ENCODE measurements around the gene ABHD14A. TPM values are rescaled to one million over a fixed set of nuclear protein-coding genes. Genes with fewer than 3 reads are reported as not detected.

The ABHD14A gene
- total RNA-seq, 1 experiment from 2014 or later: 6.5 TPM

DNA sequence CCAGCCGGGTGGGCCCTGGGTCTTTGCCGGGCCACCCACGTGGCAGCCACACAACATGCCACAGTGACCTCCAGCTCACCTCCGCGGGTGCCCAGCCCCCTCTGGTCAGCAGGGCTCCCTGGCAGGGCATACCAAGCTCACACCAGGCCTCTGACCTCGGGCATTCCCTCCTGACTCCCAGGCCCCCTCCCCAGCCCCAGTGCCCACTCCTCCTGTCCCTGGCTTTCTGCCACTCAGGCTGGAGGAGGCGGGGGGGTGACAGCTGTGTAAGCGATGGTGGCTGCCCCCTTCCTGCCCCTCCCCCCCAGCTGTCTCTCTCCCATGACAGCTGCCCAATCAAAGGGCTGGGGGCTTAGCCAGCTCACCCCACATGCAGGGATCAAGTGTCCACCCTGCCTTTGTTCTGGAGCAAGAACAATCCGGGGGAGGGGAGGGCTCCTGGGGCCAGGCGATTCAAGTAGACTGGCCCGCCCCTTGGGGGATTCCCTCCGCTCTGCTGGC lies 10.9 kb upstream of the ABHD14A start:
- Histone ChIP-seq H3K4me3 (no peak overlapping the region), H3K27me3 (no peaks in the 10 kb centered on the region), H3K36me3 (no peaks in the 10 kb centered on the region), H3K9me3 (no peaks in the 10 kb centered on the region)
- DNase-seq: no peak

- Histone ChIP-seq H3K9me3 (no peaks in the 10 kb centered on the region), H3K27me3 (no peaks in the 10 kb centered on the region), H3K4me3 (no peak overlapping the region), H3K36me3 (no peaks in the 10 kb centered on the region)
- no peak for DNase-seq
Observed at GRCh38 chr3:51964521-51964920, 10.3 kb upstream of the ABHD14A start.

DNA sequence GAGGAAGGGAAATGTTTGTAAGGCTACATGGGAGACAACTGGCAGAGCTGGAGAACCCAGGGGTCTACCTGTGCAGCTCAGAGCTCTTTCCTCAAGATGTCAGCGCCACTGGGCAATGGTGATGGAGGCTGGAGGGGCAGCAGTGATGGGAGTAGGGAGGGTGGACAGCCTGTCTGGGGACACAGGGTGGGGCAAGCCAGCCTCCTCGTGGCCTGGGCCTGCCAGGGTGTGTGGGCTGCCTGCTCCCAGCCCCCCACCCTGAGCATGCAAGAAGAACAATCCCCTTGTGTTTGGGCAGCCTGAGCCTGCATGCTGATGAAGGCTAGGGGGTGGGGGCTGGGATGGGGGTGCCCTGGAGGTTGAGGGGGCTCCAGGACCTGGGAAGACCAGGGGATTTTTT lies 8.8 kb upstream of the ABHD14A start:
- H3K4me3 ChIP-seq: no peak overlapping the region
- no peak for DNase-seq
- H3K27me3 ChIP-seq: no peaks in the 10 kb centered on the region
- no peaks in the 10 kb centered on the region for H3K36me3 ChIP-seq
- no peaks in the 10 kb centered on the region for H3K9me3 ChIP-seq

DNA sequence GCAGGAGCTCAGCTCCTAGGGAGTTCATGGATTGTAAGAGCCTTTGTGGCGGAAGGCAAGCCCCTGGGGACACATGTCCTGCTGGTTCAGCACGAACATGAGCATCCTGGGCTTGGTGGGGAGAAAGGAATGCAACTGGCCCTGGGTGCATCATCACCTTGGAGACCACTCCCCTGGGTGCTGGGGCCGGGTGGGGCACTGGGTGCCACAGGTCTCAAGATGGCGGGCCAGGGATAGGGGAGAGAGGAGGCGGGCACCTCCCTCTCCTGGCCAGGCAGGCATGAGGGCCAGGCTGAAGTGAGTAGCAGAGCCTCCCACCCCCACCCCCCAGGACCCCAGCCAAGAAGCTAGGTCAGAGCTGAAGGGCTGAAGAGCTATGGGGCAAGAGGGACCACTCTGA lies 8.4 kb upstream of the ABHD14A start:
- no peak for DNase-seq
- H3K9me3 ChIP-seq: no peaks in the 10 kb centered on the region
- peak overlapping the region; percentile 59 for H3K4me3 ChIP-seq
- peaks cover under 1% of the 10 kb centered on the region; the same call in 1 of the 2 replicates for H3K36me3 ChIP-seq
- no peaks in the 10 kb centered on the region for H3K27me3 ChIP-seq

GRCh38 chr3:51966922-51967383 lies 7.9 kb upstream of the ABHD14A start:
- Histone ChIP-seq H3K27me3 (no peaks in the 10 kb centered on the region), H3K4me3 (peak overlapping the region; percentile 59), H3K36me3 (peaks cover 2% of the 10 kb centered on the region; the same call in 1 of the 2 replicates), H3K9me3 (no peaks in the 10 kb centered on the region)
- no peak for DNase-seq

DNA sequence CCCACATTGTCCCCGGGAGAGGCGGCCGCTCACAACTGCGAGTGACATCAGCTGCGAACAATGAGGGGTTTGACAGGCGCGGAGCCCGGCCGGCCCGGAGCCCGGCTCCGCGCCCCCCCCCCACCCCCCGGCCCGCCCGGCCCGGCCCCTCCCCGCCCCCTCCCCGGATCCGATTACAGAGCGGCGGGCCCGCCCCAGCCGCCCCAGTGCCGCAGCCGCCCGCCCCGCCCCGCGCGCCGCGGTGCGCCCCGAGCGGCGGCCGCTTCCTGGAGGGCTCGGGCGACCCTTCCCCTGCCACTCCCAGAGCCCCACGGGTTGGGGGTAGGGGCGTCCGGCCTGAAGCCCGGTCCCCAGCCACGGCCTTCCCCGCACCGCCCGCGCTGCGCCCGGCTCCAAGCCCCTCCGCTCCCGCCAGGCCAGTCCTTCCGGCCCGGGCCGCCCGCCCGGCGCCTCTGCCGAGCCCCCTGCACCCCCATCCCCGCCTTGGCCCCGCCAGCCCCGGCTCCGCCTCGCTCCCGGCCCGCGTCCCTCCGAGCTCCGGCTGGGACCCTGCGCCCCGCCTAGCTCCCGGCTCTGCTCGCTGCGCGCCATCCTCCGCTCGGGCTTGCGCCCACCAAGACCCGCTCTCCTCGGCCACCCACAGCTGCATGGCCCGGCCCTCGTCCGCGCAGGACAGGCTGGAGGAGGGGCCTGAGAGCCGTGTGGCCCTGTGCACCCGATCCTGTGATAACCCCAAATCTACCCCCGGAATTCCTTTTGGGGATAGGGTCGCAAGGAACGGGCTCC lies 7.3 kb upstream of the ABHD14A start, which contains the start of gene PCBP4:
Gene PCBP4 (minus strand): TSS at position 71 of the 786 bp plus-strand sequence. CDS start 6,214 bp downstream, outside the sequence.
- no peaks in the 10 kb centered on the region for H3K27me3 ChIP-seq

GRCh38 chr3:51968170-51968775 lies 6.6 kb upstream of the ABHD14A start:
- H3K4me3 ChIP-seq: peak overlapping the region; percentile 59
- peak; percentile 57 for DNase-seq

More for the DNA sequence above, 7.3 kb upstream of the ABHD14A start, which contains the start of gene PCBP4:
- Histone ChIP-seq H3K9me3 (no peaks in the 10 kb centered on the region), H3K4me3 (peak within 1 kb of the TSS; percentile 59), H3K36me3 (peaks cover 2% of the 10 kb centered on the region; the same call in 1 of the 2 replicates)
- peak; percentile 46 for DNase-seq

DNA sequence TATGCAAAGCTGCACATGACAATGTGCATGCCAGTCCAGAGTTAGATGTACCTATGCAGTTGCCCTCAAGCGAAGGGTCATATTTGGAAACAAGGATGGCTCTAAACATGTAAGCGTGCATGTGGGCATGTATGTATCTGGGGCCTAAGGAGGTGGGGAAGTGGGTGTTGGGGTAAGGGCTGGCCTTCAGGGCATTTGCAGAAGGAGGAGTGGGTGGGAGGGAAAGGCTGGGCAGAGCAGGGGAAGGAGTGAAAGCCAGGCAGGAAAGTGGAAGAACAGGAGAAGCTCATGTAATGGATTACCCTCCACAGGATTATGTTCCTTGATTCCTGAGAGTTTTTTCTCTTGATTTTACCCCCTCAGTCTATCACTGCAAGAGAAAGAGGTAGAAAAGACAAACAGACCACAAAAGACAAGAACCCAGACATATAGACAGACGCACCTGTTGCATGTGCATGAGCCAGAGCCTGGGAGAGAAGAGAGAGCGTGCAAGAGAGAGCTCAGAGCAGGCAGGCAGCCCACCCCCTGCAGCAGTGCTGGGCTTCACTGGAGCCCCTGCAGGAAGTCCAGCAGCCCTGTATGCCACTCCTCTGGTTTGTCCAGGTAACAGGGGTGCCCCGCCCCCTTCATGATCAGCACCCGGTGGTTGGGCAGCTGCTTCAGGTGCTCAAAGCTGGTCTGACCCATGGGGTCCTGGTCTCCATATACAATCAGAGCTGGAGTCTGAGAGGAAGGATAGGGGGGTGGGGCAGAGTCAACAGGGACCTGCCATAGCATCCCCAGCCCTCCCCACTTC lies 5.8 kb upstream of the ABHD14A start:
- Histone ChIP-seq H3K4me3 (no peak overlapping the region), H3K36me3 (peaks cover 2% of the 10 kb centered on the region; the same call in 1 of the 2 replicates), H3K27me3 (no peaks in the 10 kb centered on the region), H3K9me3 (no peaks in the 10 kb centered on the region)
- DNase-seq: no peak

More at GRCh38 chr3:51968170-51968775, 6.6 kb upstream of the ABHD14A start:
- Histone ChIP-seq H3K36me3 (peaks cover 2% of the 10 kb centered on the region; the same call in 1 of the 2 replicates), H3K9me3 (no peaks in the 10 kb centered on the region), H3K27me3 (no peaks in the 10 kb centered on the region)

DNA sequence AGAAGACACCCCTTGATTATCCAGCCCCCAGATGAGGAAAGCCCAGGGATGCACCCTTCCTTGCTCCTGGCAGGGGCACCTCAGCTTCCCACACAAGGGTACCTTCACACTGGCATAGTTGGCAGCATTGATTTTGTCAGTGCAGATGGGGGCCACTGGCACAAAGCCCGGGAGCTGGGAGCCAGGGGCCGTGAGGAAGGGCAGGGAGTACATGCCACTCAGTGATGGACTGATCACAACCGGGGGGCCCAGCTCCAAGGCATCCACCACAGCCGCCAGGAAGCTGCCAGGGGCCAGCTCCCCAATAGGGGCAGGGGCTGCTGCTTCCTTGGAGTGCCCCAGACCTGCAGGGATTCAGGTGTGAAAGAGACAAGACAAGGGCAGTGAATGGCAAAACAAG lies 5.0 kb upstream of the ABHD14A start:
- DNase-seq: no peak
- Histone ChIP-seq H3K9me3 (no peaks in the 10 kb centered on the region), H3K4me3 (no peak overlapping the region), H3K36me3 (peaks cover 2% of the 10 kb centered on the region; the same call in 1 of the 2 replicates), H3K27me3 (no peaks in the 10 kb centered on the region)

GRCh38 chr3:51970606-51971300 lies 4.1 kb upstream of the ABHD14A start:
- H3K9me3 ChIP-seq: no peaks in the 10 kb centered on the region
- H3K27me3 ChIP-seq: no peaks in the 10 kb centered on the region
- no peak for DNase-seq
- no peak overlapping the region for H3K4me3 ChIP-seq
- H3K36me3 ChIP-seq: peaks cover 2% of the 10 kb centered on the region; the same call in 1 of the 2 replicates

- Histone ChIP-seq H3K36me3 (peaks cover 2% of the 10 kb centered on the region; the same call in 1 of the 2 replicates), H3K27me3 (no peaks in the 10 kb centered on the region), H3K9me3 (no peaks in the 10 kb centered on the region), H3K4me3 (no peak overlapping the region)
- no peak for DNase-seq
Observed at GRCh38 chr3:51971350-51971749, 3.5 kb upstream of the ABHD14A start.

DNA sequence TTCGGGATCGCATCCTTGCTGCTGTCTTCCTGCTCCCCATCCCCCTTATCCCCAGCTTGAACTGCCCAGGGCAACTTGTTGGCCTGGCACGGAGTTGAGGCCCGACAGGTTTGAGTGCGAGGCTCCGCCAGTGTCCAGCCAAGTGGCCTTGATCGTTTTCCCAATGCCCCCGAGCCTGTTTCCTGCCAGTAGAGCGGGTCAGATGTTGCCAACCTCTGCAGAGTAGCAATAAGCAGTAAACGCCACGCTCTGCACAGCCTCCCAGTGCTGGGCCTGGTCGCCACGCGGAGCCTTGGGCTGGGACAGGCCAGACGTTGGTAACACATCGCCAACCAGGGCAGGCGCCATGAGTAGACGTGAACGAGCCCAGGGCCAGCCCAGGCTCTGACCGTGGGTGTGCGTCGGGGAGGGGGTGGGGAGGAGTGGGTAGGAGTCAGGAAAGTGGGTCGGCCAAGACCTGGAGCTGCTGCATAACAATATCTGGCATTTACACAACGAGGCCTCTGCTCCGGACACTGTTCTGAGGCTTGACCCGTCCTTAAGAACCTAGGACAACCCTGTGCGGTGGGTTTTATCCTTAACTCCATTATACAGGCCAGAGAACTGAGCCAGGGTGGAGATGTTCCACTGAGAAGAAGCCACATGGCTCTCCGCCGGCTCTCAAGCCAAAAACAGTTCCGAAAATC lies 444 bp upstream of the ABHD14A start:
- H3K27me3 ChIP-seq: no peaks in the 10 kb centered on the region
- H3K4me3 ChIP-seq: peak overlapping the region; percentile 89
- H3K36me3 ChIP-seq: peaks cover 2% of the 10 kb centered on the region; the same call in 1 of the 2 replicates
- H3K9me3 ChIP-seq: no peaks in the 10 kb centered on the region
- DNase-seq: peak; percentile 32

GRCh38 chr3:51975852-51976549 lies 1.1 kb downstream of the ABHD14A start:
- H3K27me3 ChIP-seq: no peaks in the 10 kb centered on the region
- peak; percentile 23 for DNase-seq
- peaks cover 2% of the 10 kb centered on the region; the same call in 1 of the 2 replicates for H3K36me3 ChIP-seq
- H3K4me3 ChIP-seq: peak overlapping the region; percentile 89
- no peaks in the 10 kb centered on the region for H3K9me3 ChIP-seq

DNA sequence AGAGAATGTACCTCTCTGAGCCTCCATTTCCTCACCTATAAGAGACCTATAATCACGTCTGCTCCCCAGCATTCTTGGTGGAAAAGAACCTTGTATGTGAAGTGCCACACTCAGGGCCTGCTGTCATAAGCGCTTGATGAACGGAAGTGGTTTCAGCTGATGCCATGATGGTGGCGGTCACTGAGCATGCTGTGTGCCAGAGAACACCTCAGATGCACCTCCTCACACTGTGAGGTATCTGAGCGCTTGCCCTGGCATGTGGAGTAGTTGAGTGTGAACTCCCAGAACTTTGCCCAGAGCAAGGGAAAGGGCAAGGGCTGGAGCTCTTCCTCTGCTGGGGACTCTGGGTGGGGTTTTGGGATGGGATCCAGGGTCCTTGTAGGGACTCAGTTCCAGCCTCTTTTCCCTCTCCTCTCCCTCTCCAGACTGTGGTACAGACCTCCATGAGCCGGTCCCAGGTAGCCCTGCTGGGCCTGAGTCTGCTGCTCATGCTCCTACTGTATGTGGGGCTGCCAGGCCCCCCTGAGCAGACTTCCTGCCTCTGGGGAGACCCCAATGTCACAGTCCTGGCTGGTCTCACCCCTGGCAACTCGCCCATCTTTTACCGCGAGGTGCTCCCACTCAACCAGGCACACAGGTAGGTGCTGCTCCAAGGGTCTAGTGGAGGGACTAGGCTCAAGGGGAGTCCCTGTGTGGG lies 2.7 kb downstream of the ABHD14A start:
- Histone ChIP-seq H3K36me3 (no peaks in the 10 kb centered on the region), H3K9me3 (no peaks in the 10 kb centered on the region), H3K27me3 (no peaks in the 10 kb centered on the region), H3K4me3 (no peak overlapping the region)
- no peak for DNase-seq

All from MG63 (cell line).